Adrenal gland (tissue), 12 donors: ENCODE measurements around the gene PODNL1. TPM values are rescaled to one million over a fixed set of nuclear protein-coding genes. Genes with fewer than 3 reads are reported as not detected.
"Not testable (repeated sequence)": the region's sequence is repeated elsewhere in the genome, so short reads cannot be mapped to it uniquely, and the experiment has no call there.

Experiments used
- DNase-seq, 7 donors: peaks; one replicate each; pipeline ENCODE4 v3.0.0-alpha.2; 2019 to 2020
- H3K27ac ChIP-seq, 5 donors: fragments of 200-600 bp; sonication (generic) in 4 of 5; 1 replicate in 3 of 5; 2 replicates in 2 of 5; pipeline versions ENCODE4 v1.5.1 to v1.8.0; 2016 to 2020; ENCODE audit warnings: mild to moderate bottlenecking in 1 of 5
- H3K27me3 ChIP-seq: fragments of 200-600 bp; 2 replicates; pipeline ENCODE4 v1.8.0; 2021
- H3K36me3 ChIP-seq, 2 donors: fragments of 200-600 bp; replicated peaks in 1 of 2; 1 replicate in 1 of 2; 2 replicates in 1 of 2; pipeline versions ENCODE4 v1.5.1 to v1.8.0; 2018 to 2022
- H3K4me1 ChIP-seq, 2 donors: fragments of 200-600 bp; replicated peaks in 1 of 2; 1 replicate in 1 of 2; 2 replicates in 1 of 2; pipeline versions ENCODE4 v1.5.1 to v1.8.0; 2018 to 2021
- H3K4me3 ChIP-seq, 4 donors: fragments of 200-600 bp; sonication (generic) in 3 of 4; one replicate each; pipeline ENCODE4 v1.5.1; 2016 to 2018
- H3K9me3 ChIP-seq, 3 donors: fragments of 200-600 bp; sonication (generic) in 1 of 3; replicated peaks in 1 of 3; 1 replicate in 2 of 3; 2 replicates in 1 of 3; pipeline versions ENCODE4 v1.5.1 to v1.8.0; 2016 to 2021
- POLR2A ChIP-seq, 2 donors: fragments of 450-650 bp; IDR thresholded peaks; one replicate each; pipeline ENCODE4 v1.6.1; 2017; ENCODE audit warnings: antibody characterized with exemption in 2 of 2, mild to moderate bottlenecking in 2 of 2, moderate library complexity in 1 of 2
- WGBS, 4 donors: extraction: QIAGEN DNeasy Blood & Tissue Kit in 2 of 4; methylation state at CpG; one replicate each; pipeline versions ENCODE4 v1.1.5 to v1.1.7; 2013 to 2017; 5-methylcytosine and 5-hydroxymethylcytosine counted together
- intact Hi-C, 2 donors: fragments of 100-400 bp; cut with DNase I; formaldehyde crosslinking; loops; one replicate each; pipeline versions ENCODE4 v1.14.1 to v1.15.0; 2022 to 2023
- polyA plus RNA-seq, 3 donors: library from polyadenylated mRNA; stranded (reverse); fragments of 200-250 nt in 2 of 3; fragments of 350-450 nt in 1 of 3; fragmentation: Illumina TruSeq in 1 of 3; extraction: RNeasy Lipid Tissue Mini Kit (QIAGEN cat#74804) in 1 of 3; gene quantifications; one replicate each; pipeline ENCODE4 v1.2.3, GENCODE V29; 2013 to 2014
- total RNA-seq, 9 donors: library from RNA; depleted of rRNA in 4 of 9; stranded (reverse); fragments of >200 nt in 4 of 9; fragments of 120-200 nt in 1 of 9; fragmentation: NEBNext Ultra II Directional in 1 of 9; extraction: Animal tissue kit (Norgen Biotek cat#: 25700) in 1 of 9; gene quantifications; one replicate each; pipeline versions ENCODE4 v1.1.0 to v1.2.4, GENCODE V29; 2013 to 2023
- TF ChIP-seq, protein P1 (sequence below), 6 experiments: fragments of 450-650 bp in 4 of 6; fragments of 200-600 bp in 2 of 6; sonication (generic) in 1 of 6; IDR thresholded peaks; 1 replicate in 5 of 6; 2 replicates in 1 of 6; pipeline versions ENCODE4 v1.5.1 to v1.8.0; 2016 to 2021; ENCODE audit warnings: antibody characterized with exemption in 6 of 6, mild to moderate bottlenecking in 2 of 6, moderate library complexity in 1 of 6
- donor health status: healthy with polysubstance abuse.
- donor health status: Bipolar disorder and iron deficiency.
- donor health status: DM: yes; HTN: yes; CAD: no.
- donor health status: DM: no; HTN: no; CAD: no.
- donor health status: DM: no; HTN: no; CAD: no.
- donor health status: DM: yes; HTN: yes; CAD: no.

Gene PODNL1
- total and polyA plus RNA-seq, 12 donors = 0.15 to 2.1 (median 0.61) TPM; not detected in 3

DNA sequence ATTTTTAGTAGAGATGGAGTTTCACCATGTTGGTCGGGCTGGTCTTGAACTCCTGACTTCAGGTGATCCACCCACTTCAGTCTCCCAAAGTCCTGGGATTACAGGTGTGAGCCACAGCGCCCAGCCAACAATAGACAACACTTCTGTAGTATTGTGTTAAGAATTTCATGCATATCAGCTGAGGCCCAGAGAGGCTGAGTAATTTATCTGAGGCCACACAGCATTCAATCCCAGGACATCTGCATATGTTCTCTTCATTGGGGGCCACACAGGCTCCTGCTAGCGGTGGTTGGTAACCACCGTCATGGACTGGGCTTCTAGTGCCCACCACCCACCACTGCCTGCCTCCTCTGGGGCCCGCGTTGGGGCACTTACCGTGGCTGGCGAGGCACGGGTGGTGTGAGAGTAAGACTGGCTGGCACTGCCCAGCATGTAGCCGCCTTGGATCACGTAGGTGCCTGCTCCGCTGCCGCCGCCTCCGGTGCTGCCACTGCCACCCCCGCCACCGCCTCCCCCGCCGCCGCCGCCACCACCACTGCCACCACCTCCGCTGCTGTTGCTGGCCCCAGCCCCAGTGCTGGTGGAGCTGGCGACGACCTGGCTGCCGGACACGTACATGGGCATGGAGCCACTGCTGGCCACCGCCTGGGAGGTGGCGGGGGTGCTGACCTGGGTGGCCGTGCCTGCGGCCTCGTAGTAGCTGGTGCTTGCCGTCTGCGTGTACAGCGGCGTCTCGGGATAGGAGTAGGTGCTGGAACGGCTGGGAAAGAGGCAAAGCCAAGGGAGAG, 34.3 kb upstream of the PODNL1 start:
- WGBS, 4 donors = 90 to 95% (median 94%) methylated on average over 15 to 37 of the region's 37 CpGs
- Histone ChIP-seq H3K27ac (no peak overlapping the region), H3K36me3 (peaks cover 0 to 44% of the 10 kb centered on the region in 2 donors), H3K4me1 (no peaks in the 10 kb centered on the region), H3K27me3 (no peaks in the 10 kb centered on the region), H3K4me3 (no peak overlapping the region), H3K9me3 (no peaks in the 10 kb centered on the region)
- no peak for DNase-seq
- intact Hi-C loops = no loop called here
- TF ChIP-seq, protein P1, sequence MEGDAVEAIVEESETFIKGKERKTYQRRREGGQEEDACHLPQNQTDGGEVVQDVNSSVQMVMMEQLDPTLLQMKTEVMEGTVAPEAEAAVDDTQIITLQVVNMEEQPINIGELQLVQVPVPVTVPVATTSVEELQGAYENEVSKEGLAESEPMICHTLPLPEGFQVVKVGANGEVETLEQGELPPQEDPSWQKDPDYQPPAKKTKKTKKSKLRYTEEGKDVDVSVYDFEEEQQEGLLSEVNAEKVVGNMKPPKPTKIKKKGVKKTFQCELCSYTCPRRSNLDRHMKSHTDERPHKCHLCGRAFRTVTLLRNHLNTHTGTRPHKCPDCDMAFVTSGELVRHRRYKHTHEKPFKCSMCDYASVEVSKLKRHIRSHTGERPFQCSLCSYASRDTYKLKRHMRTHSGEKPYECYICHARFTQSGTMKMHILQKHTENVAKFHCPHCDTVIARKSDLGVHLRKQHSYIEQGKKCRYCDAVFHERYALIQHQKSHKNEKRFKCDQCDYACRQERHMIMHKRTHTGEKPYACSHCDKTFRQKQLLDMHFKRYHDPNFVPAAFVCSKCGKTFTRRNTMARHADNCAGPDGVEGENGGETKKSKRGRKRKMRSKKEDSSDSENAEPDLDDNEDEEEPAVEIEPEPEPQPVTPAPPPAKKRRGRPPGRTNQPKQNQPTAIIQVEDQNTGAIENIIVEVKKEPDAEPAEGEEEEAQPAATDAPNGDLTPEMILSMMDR (IDR thresholded peaks at IDR 0.05) = no peak
- TF ChIP-seq POLR2A (IDR thresholded peaks at IDR 0.05) = no peak

DNA sequence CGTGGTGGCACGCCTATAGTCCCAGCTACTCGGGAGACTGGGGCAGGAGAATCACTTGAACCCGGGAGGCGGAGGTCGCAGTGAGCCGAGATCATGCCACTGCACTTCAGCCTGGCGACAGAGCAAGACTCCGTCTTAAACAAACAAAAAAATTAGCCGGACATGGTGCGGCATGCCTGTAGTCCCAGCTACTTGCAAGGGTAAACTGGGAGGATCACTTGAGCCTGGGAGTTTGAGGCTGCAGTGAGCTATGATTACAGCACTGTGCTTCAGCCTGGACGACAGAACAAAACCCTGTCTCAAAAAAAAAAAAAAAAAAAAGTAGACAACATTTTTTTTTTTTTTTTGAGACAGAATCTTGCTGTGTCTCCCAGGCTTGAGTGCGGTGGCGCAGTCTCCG, 33.7 kb upstream of the PODNL1 start:
- H3K9me3 ChIP-seq, DNase-seq, H3K27ac ChIP-seq, H3K4me1 ChIP-seq, intact Hi-C loops, H3K27me3 ChIP-seq, H3K4me3 ChIP-seq: not testable (repeated sequence)
- WGBS, 4 donors = 88 to 93% (median 91%) methylated on average over 15 of the region's 15 CpGs
- H3K36me3 ChIP-seq = peaks cover 0 to 51% of the 10 kb centered on the region in 2 donors

DNA sequence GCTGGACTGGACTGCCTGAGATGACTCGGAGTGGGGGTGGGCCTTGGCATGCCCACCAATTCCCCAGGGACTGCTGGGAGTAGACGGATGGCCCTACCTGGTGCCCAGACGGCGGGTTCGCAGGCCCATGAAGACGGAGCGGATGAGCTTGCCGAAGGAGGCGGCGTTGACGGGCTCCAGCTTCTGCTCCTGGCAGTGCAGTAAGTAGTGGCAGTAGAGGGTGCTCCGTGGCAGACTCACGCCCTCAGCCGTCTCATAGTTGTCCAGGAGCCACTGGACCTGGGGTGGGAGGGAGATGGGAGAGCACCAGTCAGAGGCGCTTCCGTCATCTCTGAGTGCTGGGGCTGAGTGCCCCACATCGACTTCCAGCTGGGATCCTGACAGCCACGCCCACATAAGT, 31.7 kb upstream of the PODNL1 start:
- Histone ChIP-seq H3K9me3 (no peaks in the 10 kb centered on the region), H3K4me1 (no peaks in the 10 kb centered on the region), H3K27ac (no peak overlapping the region), H3K27me3 (no peaks in the 10 kb centered on the region), H3K36me3 (peaks cover 0 to 67% of the 10 kb centered on the region in 2 donors), H3K4me3 (no peak overlapping the region)
- no peak for TF ChIP-seq POLR2A (IDR thresholded peaks at IDR 0.05)
- TF ChIP-seq, protein P1 (IDR thresholded peaks at IDR 0.05) = no peak
- intact Hi-C loops = no loop called here
- DNase-seq = no peak
- WGBS, 4 donors = 92 to 96% (median 93%) methylated on average over 11 to 18 of the region's 18 CpGs

DNA sequence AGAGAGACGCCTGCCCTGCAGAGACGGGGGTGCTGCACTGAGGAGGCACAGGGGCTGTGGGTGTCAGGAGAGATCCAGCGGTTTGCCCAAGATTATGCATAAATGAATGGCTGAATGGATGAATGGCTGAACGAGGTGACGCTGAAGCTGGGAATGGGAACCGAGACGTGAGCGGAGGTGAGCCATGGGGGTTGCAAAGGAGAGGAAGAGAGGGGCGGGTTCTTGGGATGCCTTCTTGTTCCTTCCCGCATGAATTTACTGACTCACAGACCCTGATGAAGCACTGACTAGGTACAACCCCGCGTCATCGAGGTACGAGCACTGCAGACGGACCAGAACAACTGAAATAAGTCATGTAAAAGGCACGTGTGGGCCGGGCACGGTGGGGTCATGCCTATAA, 30.8 kb upstream of the PODNL1 start:
- Histone ChIP-seq H3K27me3 (no peaks in the 10 kb centered on the region), H3K36me3 (peaks cover 0 to 68% of the 10 kb centered on the region in 2 donors), H3K4me1 (no peaks in the 10 kb centered on the region), H3K27ac (no peak overlapping the region), H3K9me3 (no peaks in the 10 kb centered on the region), H3K4me3 (no peak overlapping the region)
- WGBS, 4 donors = 89 to 95% (median 92%) methylated on average over 18 of the region's 18 CpGs
- intact Hi-C loops = no loop called here
- DNase-seq = no peak
- TF ChIP-seq POLR2A (IDR thresholded peaks at IDR 0.05) = no peak
- TF ChIP-seq, protein P1 (IDR thresholded peaks at IDR 0.05) = no peak
